ENCODE data around the gene PSMB11.

Gene PSMB11

GRCh38 chr14:23033801-23034497 is 8.1 kb upstream of the PSMB11 start:
- Histone ChIP-seq H3K4me3 (ENCODE audit: low read length) (peak overlapping the region; percentile 89), H3K4me1 (ENCODE audit: control insufficient read depth, insufficient read depth, low read length) (peaks cover 18% of the 10 kb centered on the region), H3K27me3 (ENCODE audit: control insufficient read depth, insufficient read depth, low read length) (no peaks in the 10 kb centered on the region), H3K4me2 (ENCODE audit: low read length) (peak overlapping the region; percentile 80), H3K9me3 (replicated peaks; ENCODE audit: low read length) (no peaks in the 10 kb centered on the region), H3K9ac (ENCODE audit: low read depth, low read length) (peak overlapping the region; percentile 98), H3K36me3 (ENCODE audit: insufficient read depth, low read length) (peaks cover 22% of the 10 kb centered on the region)

- Histone ChIP-seq H3K4me3 (ENCODE audit: low read length) (peak within 1 kb of the TSS; percentile 89), H3K36me3 (ENCODE audit: insufficient read depth, low read length) (peaks cover 17% of the 10 kb centered on the region), H3K27me3 (ENCODE audit: control insufficient read depth, insufficient read depth, low read length) (no peaks in the 10 kb centered on the region), H3K9ac (ENCODE audit: low read depth, low read length) (peak within 1 kb of the TSS; percentile 98), H3K9me3 (replicated peaks; ENCODE audit: low read length) (no peaks in the 10 kb centered on the region), H3K4me1 (ENCODE audit: control insufficient read depth, insufficient read depth, low read length) (peaks cover 18% of the 10 kb centered on the region), H3K4me2 (ENCODE audit: low read length) (peak within 1 kb of the TSS; percentile 80)
Measured at GRCh38 chr14:23034498-23035302, 7.3 kb upstream of the PSMB11 start, which contains the start of gene PSMB5. Gene PSMB5, minus strand, starts transcription at chr14:23034900. Its CDS starts 19 bp downstream, at chr14:23034881.

GRCh38 chr14:23035303-23036144 is 6.5 kb upstream of the PSMB11 start:
- Histone ChIP-seq H3K36me3 (ENCODE audit: insufficient read depth, low read length) (peaks cover 17% of the 10 kb centered on the region), H3K4me2 (ENCODE audit: low read length) (peak overlapping the region; percentile 80), H3K9ac (ENCODE audit: low read depth, low read length) (peak overlapping the region; percentile 98), H3K4me1 (ENCODE audit: control insufficient read depth, insufficient read depth, low read length) (peaks cover 18% of the 10 kb centered on the region), H3K27me3 (ENCODE audit: control insufficient read depth, insufficient read depth, low read length) (no peaks in the 10 kb centered on the region), H3K4me3 (ENCODE audit: low read length) (peak overlapping the region; percentile 89), H3K9me3 (replicated peaks; ENCODE audit: low read length) (no peaks in the 10 kb centered on the region)

- Histone ChIP-seq H3K4me2 (ENCODE audit: low read length) (no peak overlapping the region), H3K4me3 (ENCODE audit: low read length) (no peak overlapping the region), H3K4me1 (ENCODE audit: control insufficient read depth, insufficient read depth, low read length) (peaks cover 10% of the 10 kb centered on the region), H3K36me3 (ENCODE audit: insufficient read depth, low read length) (no peaks in the 10 kb centered on the region), H3K9me3 (replicated peaks; ENCODE audit: low read length) (no peaks in the 10 kb centered on the region), H3K27me3 (ENCODE audit: control insufficient read depth, insufficient read depth, low read length) (no peaks in the 10 kb centered on the region), H3K9ac (ENCODE audit: low read depth, low read length) (no peak overlapping the region)
Measured at GRCh38 chr14:23040100-23040499, 1.9 kb upstream of the PSMB11 start.

- no peaks in the 10 kb centered on the region for H3K9me3 ChIP-seq (replicated peaks; ENCODE audit: low read length)
- no peak overlapping the region for H3K4me3 ChIP-seq (ENCODE audit: low read length)
- H3K4me1 ChIP-seq (ENCODE audit: control insufficient read depth, insufficient read depth, low read length), result peaks cover 9% of the 10 kb centered on the region
- no peak overlapping the region for H3K9ac ChIP-seq (ENCODE audit: low read depth, low read length)
- H3K4me2 ChIP-seq (ENCODE audit: low read length), result no peak overlapping the region
- no peaks in the 10 kb centered on the region for H3K36me3 ChIP-seq (ENCODE audit: insufficient read depth, low read length)
- no peaks in the 10 kb centered on the region for H3K27me3 ChIP-seq (ENCODE audit: control insufficient read depth, insufficient read depth, low read length)
Measured at GRCh38 chr14:23041729-23042128, 283 bp upstream of the PSMB11 start.

GRCh38 chr14:23043145-23043544 is 1.1 kb downstream of the PSMB11 start:
- Histone ChIP-seq H3K4me1 (ENCODE audit: control insufficient read depth, insufficient read depth, low read length) (peaks cover 9% of the 10 kb centered on the region), H3K27me3 (ENCODE audit: control insufficient read depth, insufficient read depth, low read length) (no peaks in the 10 kb centered on the region), H3K9me3 (replicated peaks; ENCODE audit: low read length) (no peaks in the 10 kb centered on the region), H3K4me3 (ENCODE audit: low read length) (no peak overlapping the region), H3K4me2 (ENCODE audit: low read length) (no peak overlapping the region), H3K36me3 (ENCODE audit: insufficient read depth, low read length) (no peaks in the 10 kb centered on the region), H3K9ac (ENCODE audit: low read depth, low read length) (no peak overlapping the region)

- Histone ChIP-seq H3K4me2 (ENCODE audit: low read length) (no peak overlapping the region), H3K9ac (ENCODE audit: low read depth, low read length) (no peak overlapping the region), H3K4me1 (ENCODE audit: control insufficient read depth, insufficient read depth, low read length) (peaks cover 9% of the 10 kb centered on the region), H3K9me3 (replicated peaks; ENCODE audit: low read length) (no peaks in the 10 kb centered on the region), H3K36me3 (ENCODE audit: insufficient read depth, low read length) (no peaks in the 10 kb centered on the region), H3K27me3 (ENCODE audit: control insufficient read depth, insufficient read depth, low read length) (no peaks in the 10 kb centered on the region), H3K4me3 (ENCODE audit: low read length) (no peak overlapping the region)
Measured at GRCh38 chr14:23043754-23044153, 1.7 kb downstream of the PSMB11 start.

- Histone ChIP-seq H3K4me3 (ENCODE audit: low read length) (no peak overlapping the region), H3K4me1 (ENCODE audit: control insufficient read depth, insufficient read depth, low read length) (peaks cover 9% of the 10 kb centered on the region), H3K27me3 (ENCODE audit: control insufficient read depth, insufficient read depth, low read length) (no peaks in the 10 kb centered on the region), H3K4me2 (ENCODE audit: low read length) (no peak overlapping the region), H3K36me3 (ENCODE audit: insufficient read depth, low read length) (no peaks in the 10 kb centered on the region), H3K9me3 (replicated peaks; ENCODE audit: low read length) (no peaks in the 10 kb centered on the region), H3K9ac (ENCODE audit: low read depth, low read length) (no peak overlapping the region)
Measured at GRCh38 chr14:23044840-23045239, 2.8 kb downstream of the PSMB11 start.

- no peak overlapping the region for H3K4me2 ChIP-seq (ENCODE audit: low read length)
- H3K4me3 ChIP-seq (ENCODE audit: low read length), result no peak overlapping the region
- H3K36me3 ChIP-seq (ENCODE audit: insufficient read depth, low read length), result no peaks in the 10 kb centered on the region
- no peaks in the 10 kb centered on the region for H3K9me3 ChIP-seq (replicated peaks; ENCODE audit: low read length)
- no peaks in the 10 kb centered on the region for H3K27me3 ChIP-seq (ENCODE audit: control insufficient read depth, insufficient read depth, low read length)
- H3K9ac ChIP-seq (ENCODE audit: low read depth, low read length), result no peak overlapping the region
- H3K4me1 ChIP-seq (ENCODE audit: control insufficient read depth, insufficient read depth, low read length), result peaks cover 9% of the 10 kb centered on the region
Measured at GRCh38 chr14:23045419-23046357, 3.7 kb downstream of the PSMB11 start.

GRCh38 chr14:23047034-23047634 is 5.1 kb downstream of the PSMB11 start:
- Histone ChIP-seq H3K9ac (ENCODE audit: low read depth, low read length) (no peak overlapping the region), H3K27me3 (ENCODE audit: control insufficient read depth, insufficient read depth, low read length) (no peaks in the 10 kb centered on the region), H3K4me1 (ENCODE audit: control insufficient read depth, insufficient read depth, low read length) (peaks cover 6% of the 10 kb centered on the region), H3K4me2 (ENCODE audit: low read length) (no peak overlapping the region), H3K9me3 (replicated peaks; ENCODE audit: low read length) (no peaks in the 10 kb centered on the region), H3K36me3 (ENCODE audit: insufficient read depth, low read length) (no peaks in the 10 kb centered on the region), H3K4me3 (ENCODE audit: low read length) (no peak overlapping the region)

All from skeletal muscle satellite cell (primary cell).